Stimulated activated CD4-positive, alpha-beta T cell treated with anti-CD3 and anti-CD28 coated beads, Interleukin-2, amount 100 ng/mL, for 24 hours (primary cell): ENCODE measurements around the gene MUC5B.
"Not testable (repeated sequence)": the region's sequence is repeated elsewhere in the genome, so short reads cannot be mapped to it uniquely, and the experiment has no call there.

ENCODE experiments used
- DNase-seq, 2 donors: peaks; one replicate each; pipeline ENCODE4 v3.0.0-alpha.2; 2020

MUC5B gene

GRCh38 chr11:1251236-1251770 lies 28.4 kb downstream of the MUC5B start:
- DNase-seq: no peak

GRCh38 chr11:1252371-1253102 lies 29.7 kb downstream of the MUC5B start:
- no peak for DNase-seq

DNA sequence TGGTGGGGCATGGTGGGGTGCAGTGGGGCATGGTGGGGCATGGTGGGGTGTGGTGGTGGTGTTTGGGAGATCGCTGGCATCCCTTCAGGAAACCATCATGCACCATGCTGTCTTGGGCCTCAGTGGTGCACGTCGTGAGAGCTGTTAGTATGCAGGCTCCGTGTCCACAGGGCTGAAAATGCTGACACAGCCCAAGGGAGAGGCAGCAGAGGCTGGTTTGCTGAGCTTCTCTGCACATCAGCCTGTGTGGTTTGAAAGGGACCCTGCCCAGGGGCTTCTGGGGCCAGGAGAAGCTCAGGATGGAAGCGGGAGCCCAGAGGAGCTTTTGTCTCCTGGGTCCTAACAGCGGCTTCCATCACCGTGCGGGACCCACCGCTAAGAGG lies 30.2 kb downstream of the MUC5B start:
- DNase-seq: no peak

GRCh38 chr11:1254086-1254648 lies 31.3 kb downstream of the MUC5B start:
- no peak for DNase-seq

DNA sequence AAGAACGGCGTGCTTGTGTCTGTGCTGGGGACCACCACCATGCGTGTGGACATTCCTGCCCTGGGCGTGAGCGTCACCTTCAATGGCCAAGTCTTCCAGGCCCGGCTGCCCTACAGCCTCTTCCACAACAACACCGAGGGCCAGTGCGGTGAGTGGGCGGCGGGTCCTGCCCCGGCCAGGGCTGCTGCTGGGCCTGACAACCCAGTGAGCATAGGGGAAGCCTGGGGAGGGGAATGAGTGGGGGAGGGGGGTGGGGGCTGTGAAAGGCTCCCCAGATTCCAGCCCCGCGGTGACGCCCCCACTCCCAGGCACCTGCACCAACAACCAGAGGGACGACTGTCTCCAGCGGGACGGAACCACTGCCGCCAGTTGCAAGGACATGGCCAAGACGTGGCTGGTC lies 31.9 kb downstream of the MUC5B start:
- DNase-seq: no peak

GRCh38 chr11:1255151-1255550 lies 32.3 kb downstream of the MUC5B start:
- DNase-seq: no peak

- no peak for DNase-seq
Observed at GRCh38 chr11:1256257-1257045, 33.6 kb downstream of the MUC5B start.

GRCh38 chr11:1257366-1257765 lies 34.5 kb downstream of the MUC5B start:
- no peak for DNase-seq

GRCh38 chr11:1257916-1258315 lies 35.0 kb downstream of the MUC5B start:
- DNase-seq: no peak

GRCh38 chr11:1258401-1259075 lies 35.7 kb downstream of the MUC5B start:
- DNase-seq: no peak

DNA sequence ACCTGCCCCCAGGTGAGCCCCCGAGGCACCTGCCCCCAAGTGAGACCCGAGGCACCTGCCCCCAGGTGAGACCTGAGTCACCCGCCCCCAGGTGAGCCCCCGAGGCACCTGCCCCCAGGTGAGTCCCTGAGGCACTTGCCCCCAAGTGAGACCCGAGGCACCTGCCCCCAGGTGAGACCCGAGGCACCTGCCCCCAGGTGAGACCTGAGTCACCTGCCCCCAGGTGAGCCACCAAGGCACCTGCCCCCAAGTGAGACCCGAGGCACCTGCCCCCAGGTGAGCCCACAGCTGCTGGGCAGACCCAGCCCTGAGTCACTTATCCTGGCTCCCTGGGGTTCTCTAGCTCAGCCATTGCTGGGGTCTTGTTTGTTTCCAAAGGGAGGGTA lies 36.2 kb downstream of the MUC5B start:
- no peak for DNase-seq

GRCh38 chr11:1259561-1259960 lies 36.7 kb downstream of the MUC5B start:
- DNase-seq: no peak

GRCh38 chr11:1260023-1260501 lies 37.2 kb downstream of the MUC5B start:
- DNase-seq: peak; percentile 41 to 61

DNA sequence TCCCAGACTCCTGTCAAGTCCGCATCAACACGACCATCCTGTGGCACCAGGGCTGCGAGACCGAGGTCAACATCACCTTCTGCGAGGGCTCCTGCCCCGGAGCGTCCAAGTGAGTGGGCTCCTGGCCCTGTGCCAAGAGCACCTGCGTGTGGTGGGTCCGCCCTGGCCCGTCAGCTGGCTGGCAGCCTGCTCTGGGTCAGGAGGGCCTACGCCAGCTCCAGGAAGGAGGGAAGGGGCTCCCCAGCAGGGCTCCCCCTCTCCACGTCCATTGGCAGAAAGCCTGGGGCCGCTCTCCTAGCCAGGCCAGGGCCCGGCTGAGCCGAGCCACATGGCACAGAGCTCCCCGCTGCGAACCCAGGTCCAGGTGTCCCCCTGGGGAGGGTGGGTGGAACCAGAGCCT lies 37.8 kb downstream of the MUC5B start:
- DNase-seq: no peak

- DNase-seq: no peak
Observed at GRCh38 chr11:1261241-1262071, 38.6 kb downstream of the MUC5B start.

GRCh38 chr11:1262172-1263006 lies 39.5 kb downstream of the MUC5B start:
- peak; percentile 91 to 93 for DNase-seq

- peak in 1 of 2 donors; percentile 22 for DNase-seq
Observed at GRCh38 chr11:1263010-1263409, 40.1 kb downstream of the MUC5B start.

DNA sequence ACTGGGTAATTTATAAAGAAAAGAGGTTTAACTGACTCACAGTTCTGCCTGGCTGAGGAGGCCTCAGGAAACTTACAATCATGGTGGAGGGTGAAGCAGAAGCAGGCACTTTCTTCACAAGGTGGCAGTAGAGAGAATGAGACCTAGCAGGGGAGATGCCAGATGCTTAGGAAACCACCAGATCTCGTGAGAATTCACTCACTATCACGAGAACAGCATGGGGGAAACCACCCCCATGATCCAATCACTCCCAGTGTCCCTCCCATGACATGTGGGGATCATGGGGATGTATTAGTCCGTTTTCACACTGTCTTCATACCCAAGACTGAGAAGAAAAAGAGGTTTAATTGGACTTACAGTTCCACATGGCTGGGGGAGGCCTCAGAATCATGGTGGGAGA lies 41.6 kb downstream of the MUC5B start:
- DNase-seq: peak; percentile 26 to 38

DNA sequence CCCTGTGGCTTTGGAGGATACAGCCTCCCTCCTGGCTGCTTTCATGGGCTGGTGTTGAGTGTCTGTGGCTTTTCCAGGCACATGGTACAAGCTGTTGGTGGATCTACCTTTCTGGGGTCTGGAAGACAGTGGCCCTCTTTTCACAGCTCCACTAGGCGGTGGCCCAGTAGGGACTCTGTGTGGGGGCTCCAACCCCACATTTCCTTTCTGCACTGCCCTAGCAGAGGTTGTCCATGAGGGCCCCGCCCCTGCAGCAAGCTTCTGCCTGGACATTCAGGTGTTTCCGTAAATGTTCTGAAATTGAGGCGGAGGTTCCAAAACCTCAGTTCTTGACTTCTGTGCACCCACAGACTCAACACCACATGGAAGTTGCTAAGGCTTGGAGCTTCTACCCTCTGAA lies 42.6 kb downstream of the MUC5B start:
- DNase-seq: not testable (repeated sequence)

DNA sequence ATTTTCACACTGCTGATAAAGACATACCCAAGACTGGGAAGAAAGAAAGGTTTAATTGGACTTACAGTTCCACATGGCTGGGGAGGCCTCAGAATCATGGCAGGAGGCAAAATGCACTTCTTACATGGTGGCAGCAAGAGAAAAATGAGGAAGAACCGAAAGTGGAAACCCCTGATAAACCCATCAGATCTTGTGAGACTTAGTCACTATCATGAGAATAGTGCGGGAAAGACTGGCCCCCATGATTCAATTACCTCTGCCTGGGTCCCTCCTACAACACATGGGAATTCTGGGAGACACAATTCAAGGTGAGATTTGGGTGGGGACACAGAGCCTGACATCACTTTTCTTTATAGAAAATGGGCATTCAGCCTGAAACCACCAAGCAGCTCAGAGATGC lies 44.1 kb downstream of the MUC5B start:
- DNase-seq: not testable (repeated sequence)

DNA sequence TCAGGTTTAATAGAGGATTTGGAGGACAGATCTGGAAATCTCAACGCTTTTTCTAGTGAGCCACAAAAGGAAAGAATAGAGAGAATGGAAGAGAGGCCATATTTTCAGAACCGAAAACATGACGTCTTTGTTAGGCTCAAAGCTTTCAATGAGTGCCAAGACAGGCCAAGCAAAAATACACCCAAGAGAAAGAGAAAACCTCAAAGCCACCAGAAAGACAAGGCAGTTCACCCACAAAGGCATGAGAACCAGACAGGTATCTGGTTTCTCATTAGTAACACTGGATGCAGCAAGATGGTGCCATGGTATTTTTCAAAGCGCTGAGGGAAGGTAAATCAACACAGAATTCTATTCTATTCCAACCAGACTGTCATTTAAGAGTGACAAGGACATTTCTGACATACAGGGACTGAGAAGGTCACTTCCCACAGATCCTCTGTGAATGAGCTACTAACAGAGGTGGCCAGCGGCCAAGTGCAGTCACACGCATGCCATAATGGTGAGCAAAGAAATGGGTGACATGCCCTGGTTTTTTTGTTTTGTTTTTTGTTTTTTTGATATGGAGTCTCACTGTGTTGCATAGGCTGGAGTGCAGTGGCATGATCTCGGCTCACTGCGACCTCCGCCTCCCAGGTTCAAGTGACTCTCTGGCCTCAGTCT lies 44.7 kb downstream of the MUC5B start:
- no peak for DNase-seq
